ENCODE measurements around the gene CCDC146.

DNA sequence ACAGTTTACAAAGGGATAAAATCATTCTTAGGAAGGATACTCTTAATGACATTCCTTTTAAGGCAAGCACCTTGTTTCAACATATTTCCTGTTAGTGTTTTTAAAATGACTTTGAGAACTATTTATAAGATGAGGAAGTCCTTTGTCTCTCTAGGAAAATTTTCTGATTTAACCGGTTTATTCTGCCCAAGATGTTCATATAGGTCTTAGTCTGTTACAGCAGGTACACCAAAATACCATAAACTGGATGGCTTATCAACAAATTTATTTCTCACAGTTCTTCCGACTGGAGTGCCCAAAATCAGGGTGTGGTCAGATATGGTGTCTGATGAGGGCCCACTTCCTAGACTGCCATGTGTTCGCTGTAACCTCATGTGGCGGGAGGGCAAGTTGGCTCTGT, 215.8 kb downstream of the CCDC146 start:
- TF ChIP-seq CTCF (conservative IDR thresholded peaks at IDR 0.05), result no peak
- TF ChIP-seq ZFX (IDR thresholded peaks at IDR 0.05), result no peak

Data from C4-2B (cell line).